ENCODE measurements around the gene VDAC2. TPM values are rescaled to one million over a fixed set of nuclear protein-coding genes. Genes with fewer than 3 reads are reported as not detected.
A peak's percentile ranks its signal among the peaks of the same experiment; 100 is the strongest.

The VDAC2 gene
- total RNA-seq, 4 donors from 2014 or later: 113 to 144 (median 122) TPM

DNA sequence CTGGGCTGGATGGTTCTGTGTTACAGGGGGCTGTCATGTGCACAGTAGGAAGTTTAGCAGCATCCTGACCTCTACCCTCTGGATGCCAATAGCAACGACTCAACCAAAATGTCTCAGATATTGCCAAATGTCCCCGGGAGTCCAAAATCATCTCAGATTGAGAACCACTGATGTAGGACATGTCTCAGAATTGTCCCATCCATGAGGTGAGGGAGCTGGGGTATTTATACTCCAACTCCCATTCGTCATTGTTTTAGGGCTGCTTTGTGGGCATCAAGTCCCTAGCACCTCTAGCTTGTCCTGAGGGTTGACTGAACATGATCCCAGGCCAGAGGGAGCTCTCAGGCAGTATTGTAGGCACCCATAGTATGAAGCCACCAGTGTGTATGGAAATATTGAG lies 50.4 kb downstream of the VDAC2 start:
- WGBS, 2 donors: 72 to 97% methylated on average over 3 of the region's 3 CpGs
- no peak overlapping the region for H3K4me3 ChIP-seq (replicated peaks in 1 of 3)

DNA sequence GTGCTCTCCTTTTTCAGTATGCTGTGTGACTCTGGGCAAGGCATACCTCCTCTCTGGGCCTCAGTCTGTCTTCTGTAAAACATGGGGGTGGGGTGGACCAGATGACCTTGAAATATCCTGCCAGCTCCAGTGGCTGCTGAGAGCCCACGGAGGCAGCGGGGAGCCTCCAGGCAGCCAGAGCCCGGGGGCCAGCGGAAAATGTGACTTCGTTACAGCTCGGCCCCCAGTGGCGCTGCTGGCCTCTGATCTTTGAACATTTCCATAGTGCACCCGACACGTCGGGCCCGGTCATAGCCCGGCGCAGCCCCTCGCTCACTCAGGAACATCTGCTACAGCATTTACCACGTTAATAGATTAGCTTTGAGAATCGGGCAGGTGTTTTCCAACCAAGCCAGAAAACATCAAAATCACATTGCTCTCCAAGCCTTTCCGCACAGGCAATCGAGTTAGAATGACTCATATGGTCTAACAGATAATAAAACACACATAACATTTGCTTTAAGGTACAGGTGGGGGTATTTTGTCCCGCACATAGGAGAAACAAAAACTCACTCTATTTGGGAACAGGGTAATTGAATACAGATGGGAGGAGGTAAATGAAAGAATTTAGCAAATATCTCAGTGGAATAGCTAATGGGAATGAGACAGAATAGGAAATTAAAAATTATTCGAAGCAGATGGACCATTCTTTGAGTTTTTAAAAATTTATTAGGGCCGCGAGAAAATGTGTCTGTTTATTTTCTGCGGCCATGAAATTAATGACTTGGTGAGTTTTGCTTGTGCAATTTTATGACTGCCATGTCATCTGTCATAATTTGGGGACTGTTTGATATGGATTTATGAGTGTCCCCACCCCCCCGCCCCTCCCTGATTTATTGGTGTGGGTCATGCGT lies 51.5 kb downstream of the VDAC2 start:
- Histone ChIP-seq H3K36me3 (no peaks in the 10 kb centered on the region), H3K27ac (no peak overlapping the region), H3K4me3 (replicated peaks in 1 of 3) (no peak overlapping the region), H3K9me3 (no peaks in the 10 kb centered on the region), H3K4me1 (peaks cover 6 to 7% of the 10 kb centered on the region in 2 donors), H3K27me3 (no peaks in the 10 kb centered on the region)
- TF ChIP-seq POLR2A (IDR thresholded peaks at IDR 0.05): no peak
- TF ChIP-seq, protein P1, sequence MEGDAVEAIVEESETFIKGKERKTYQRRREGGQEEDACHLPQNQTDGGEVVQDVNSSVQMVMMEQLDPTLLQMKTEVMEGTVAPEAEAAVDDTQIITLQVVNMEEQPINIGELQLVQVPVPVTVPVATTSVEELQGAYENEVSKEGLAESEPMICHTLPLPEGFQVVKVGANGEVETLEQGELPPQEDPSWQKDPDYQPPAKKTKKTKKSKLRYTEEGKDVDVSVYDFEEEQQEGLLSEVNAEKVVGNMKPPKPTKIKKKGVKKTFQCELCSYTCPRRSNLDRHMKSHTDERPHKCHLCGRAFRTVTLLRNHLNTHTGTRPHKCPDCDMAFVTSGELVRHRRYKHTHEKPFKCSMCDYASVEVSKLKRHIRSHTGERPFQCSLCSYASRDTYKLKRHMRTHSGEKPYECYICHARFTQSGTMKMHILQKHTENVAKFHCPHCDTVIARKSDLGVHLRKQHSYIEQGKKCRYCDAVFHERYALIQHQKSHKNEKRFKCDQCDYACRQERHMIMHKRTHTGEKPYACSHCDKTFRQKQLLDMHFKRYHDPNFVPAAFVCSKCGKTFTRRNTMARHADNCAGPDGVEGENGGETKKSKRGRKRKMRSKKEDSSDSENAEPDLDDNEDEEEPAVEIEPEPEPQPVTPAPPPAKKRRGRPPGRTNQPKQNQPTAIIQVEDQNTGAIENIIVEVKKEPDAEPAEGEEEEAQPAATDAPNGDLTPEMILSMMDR (IDR thresholded peaks at IDR 0.05): no peak
- intact Hi-C loops (cut with DNase I): no loop called here
- DNase-seq: no peak
- 77 to 84% methylated on average over 19 to 25 of the region's 25 CpGs for WGBS, 2 donors

More for the DNA sequence above, 50.4 kb downstream of the VDAC2 start:
- TF ChIP-seq, protein P1 (IDR thresholded peaks at IDR 0.05): no peak
- H3K9me3 ChIP-seq: no peaks in the 10 kb centered on the region
- H3K27ac ChIP-seq: no peak overlapping the region
- peaks cover 6 to 7% of the 10 kb centered on the region in 2 donors for H3K4me1 ChIP-seq
- no peaks in the 10 kb centered on the region for H3K27me3 ChIP-seq
- intact Hi-C loops (cut with DNase I): no loop called here
- H3K36me3 ChIP-seq: no peaks in the 10 kb centered on the region
- no peak for DNase-seq

DNA sequence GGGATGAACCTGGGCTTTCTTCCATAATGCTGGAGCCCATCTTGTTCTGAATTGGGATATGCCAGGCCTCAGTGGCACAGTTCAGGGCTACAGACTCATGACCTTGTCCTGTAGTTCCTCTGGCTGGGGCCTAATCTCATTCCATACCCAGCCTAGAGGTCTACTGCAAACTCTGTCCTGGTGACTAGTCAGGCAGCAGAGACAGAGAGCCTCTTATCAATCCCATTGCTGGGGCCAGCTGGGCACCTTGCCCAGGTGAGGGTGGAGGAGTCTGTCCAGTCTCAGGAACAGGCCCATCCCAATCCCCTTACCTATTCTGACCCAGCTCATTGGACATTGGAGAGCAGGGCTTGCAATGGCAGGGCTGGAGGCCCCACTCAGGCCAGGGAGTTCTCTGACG lies 53.2 kb downstream of the VDAC2 start:
- Histone ChIP-seq H3K4me3 (replicated peaks in 1 of 3) (no peak overlapping the region), H3K9me3 (no peaks in the 10 kb centered on the region), H3K27ac (no peak overlapping the region), H3K27me3 (no peaks in the 10 kb centered on the region), H3K4me1 (peaks cover 6 to 7% of the 10 kb centered on the region in 2 donors), H3K36me3 (no peaks in the 10 kb centered on the region)
- intact Hi-C loops (cut with DNase I): no loop called here
- TF ChIP-seq, protein P1 (IDR thresholded peaks at IDR 0.05): no peak
- TF ChIP-seq POLR2A (IDR thresholded peaks at IDR 0.05): no peak
- WGBS, 2 donors: 58 to 71% methylated on average over 1 of the region's 1 CpG
- peak; percentile 71 to 80 for DNase-seq

DNA sequence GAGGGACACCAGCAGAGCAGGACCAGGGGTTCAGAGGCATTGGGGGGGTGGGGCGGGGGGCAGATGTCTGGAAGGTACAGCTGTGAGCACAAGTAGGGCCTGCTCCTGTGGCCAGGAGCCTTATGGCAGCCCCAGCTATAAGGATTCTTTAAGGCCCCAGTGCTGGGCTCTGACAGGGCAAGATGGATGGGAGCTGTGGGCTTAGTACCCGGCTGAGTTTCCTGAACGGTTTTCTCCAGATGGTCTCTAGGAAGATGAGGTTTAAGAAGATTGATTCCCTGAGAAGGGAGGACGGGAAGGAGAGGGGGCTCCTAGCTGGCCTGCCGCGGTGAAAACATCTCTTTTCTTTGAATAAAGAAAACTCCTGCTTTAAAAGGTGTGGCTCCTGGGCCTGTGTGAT lies 55.3 kb downstream of the VDAC2 start:
- TF ChIP-seq POLR2A (IDR thresholded peaks at IDR 0.05): no peak
- TF ChIP-seq, protein P1 (IDR thresholded peaks at IDR 0.05): no peak
- no peak overlapping the region for H3K4me3 ChIP-seq (replicated peaks in 1 of 3)
- DNase-seq: no peak
- H3K4me1 ChIP-seq: peaks cover 6 to 7% of the 10 kb centered on the region in 2 donors
- no peaks in the 10 kb centered on the region for H3K27me3 ChIP-seq
- H3K9me3 ChIP-seq: no peaks in the 10 kb centered on the region
- H3K36me3 ChIP-seq: no peaks in the 10 kb centered on the region
- WGBS, 2 donors: 73 to 74% methylated on average over 4 to 6 of the region's 6 CpGs
- intact Hi-C loops (cut with DNase I): no loop called here
- H3K27ac ChIP-seq: no peak overlapping the region

DNA sequence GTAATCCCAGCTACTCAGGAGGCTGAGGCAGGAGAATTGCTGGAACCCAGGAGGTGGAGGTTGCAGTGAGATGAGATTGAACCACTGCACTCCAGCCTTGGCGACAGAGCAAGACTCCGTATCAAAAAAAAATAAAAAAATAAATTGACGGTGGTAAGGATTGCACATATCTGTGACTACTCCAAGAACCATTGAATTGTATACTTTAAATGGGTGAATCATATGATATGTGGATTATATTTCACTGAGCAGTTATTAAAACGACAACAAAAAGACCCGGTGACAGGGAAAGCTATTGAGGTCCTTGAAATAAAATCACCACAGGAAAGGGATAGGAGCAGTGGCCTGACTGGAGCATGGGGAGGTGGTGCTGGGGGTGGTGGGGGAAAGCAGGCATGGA lies 56.3 kb downstream of the VDAC2 start:
- peaks cover 6 to 7% of the 10 kb centered on the region in 2 donors for H3K4me1 ChIP-seq
- intact Hi-C loops (cut with DNase I): no loop called here
- no peak for DNase-seq
- H3K27ac ChIP-seq: no peak overlapping the region
- H3K4me3 ChIP-seq (replicated peaks in 1 of 3): no peak overlapping the region
- WGBS, 2 donors: 82 to 85% methylated on average over 5 of the region's 5 CpGs
- H3K27me3 ChIP-seq: no peaks in the 10 kb centered on the region
- TF ChIP-seq, protein P1 (IDR thresholded peaks at IDR 0.05): no peak
- TF ChIP-seq POLR2A (IDR thresholded peaks at IDR 0.05): no peak
- no peaks in the 10 kb centered on the region for H3K9me3 ChIP-seq
- H3K36me3 ChIP-seq: no peaks in the 10 kb centered on the region
